ENCODE measurements around the gene CEP72.

The CEP72 gene

DNA sequence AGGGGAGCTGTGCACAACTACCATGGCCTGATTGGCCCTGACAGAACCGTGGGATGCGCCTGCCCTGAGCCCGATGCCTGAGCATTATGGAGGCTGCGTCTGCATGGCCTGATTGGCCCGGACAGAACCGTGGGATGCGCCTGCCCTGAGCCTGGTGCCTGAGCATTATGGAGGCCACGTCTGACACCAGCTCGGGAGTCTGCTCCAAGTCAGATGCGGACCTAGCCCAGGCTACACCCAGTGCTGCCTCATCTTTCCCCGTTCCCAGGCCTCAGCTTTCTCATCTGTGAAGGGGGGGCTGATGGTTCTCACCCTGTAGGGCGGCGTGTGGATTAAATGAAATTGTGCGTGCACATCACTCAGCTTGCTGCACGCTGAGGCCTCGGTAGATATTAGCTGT, 7.3 kb downstream of the CEP72 start:
- TF ChIP-seq TEAD4 (IDR thresholded peaks at IDR 0.05) (no peak), RAD21 (IDR thresholded peaks at IDR 0.05; ENCODE audit: low read depth) (no peak), TAF1 (IDR thresholded peaks at IDR 0.05; ENCODE audit: low read depth) (no peak), TCF12 (IDR thresholded peaks at IDR 0.05; ENCODE audit: low read depth) (no peak), ZBTB7A (IDR thresholded peaks at IDR 0.05; ENCODE audit: low read depth) (no peak), EP300 (IDR thresholded peaks at IDR 0.05; ENCODE audit: borderline replicate concordance) (no peak), YY1 (IDR thresholded peaks at IDR 0.05; ENCODE audit: low read depth) (no peak), EGR1 (IDR thresholded peaks at IDR 0.05) (no peak), CEBPB (IDR thresholded peaks at IDR 0.05) (no peak), FOXM1 (IDR thresholded peaks at IDR 0.05; ENCODE audit: borderline replicate concordance, low read depth) (no peak), CREB1 (IDR thresholded peaks at IDR 0.05; ENCODE audit: low read depth) (no peak), NFIC (IDR thresholded peaks at IDR 0.05) (no peak)
- TF ChIP-seq, protein P1, sequence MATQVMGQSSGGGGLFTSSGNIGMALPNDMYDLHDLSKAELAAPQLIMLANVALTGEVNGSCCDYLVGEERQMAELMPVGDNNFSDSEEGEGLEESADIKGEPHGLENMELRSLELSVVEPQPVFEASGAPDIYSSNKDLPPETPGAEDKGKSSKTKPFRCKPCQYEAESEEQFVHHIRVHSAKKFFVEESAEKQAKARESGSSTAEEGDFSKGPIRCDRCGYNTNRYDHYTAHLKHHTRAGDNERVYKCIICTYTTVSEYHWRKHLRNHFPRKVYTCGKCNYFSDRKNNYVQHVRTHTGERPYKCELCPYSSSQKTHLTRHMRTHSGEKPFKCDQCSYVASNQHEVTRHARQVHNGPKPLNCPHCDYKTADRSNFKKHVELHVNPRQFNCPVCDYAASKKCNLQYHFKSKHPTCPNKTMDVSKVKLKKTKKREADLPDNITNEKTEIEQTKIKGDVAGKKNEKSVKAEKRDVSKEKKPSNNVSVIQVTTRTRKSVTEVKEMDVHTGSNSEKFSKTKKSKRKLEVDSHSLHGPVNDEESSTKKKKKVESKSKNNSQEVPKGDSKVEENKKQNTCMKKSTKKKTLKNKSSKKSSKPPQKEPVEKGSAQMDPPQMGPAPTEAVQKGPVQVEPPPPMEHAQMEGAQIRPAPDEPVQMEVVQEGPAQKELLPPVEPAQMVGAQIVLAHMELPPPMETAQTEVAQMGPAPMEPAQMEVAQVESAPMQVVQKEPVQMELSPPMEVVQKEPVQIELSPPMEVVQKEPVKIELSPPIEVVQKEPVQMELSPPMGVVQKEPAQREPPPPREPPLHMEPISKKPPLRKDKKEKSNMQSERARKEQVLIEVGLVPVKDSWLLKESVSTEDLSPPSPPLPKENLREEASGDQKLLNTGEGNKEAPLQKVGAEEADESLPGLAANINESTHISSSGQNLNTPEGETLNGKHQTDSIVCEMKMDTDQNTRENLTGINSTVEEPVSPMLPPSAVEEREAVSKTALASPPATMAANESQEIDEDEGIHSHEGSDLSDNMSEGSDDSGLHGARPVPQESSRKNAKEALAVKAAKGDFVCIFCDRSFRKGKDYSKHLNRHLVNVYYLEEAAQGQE (IDR thresholded peaks at IDR 0.05; ENCODE audit: low read depth): no peak
- TF ChIP-seq, protein P2, sequence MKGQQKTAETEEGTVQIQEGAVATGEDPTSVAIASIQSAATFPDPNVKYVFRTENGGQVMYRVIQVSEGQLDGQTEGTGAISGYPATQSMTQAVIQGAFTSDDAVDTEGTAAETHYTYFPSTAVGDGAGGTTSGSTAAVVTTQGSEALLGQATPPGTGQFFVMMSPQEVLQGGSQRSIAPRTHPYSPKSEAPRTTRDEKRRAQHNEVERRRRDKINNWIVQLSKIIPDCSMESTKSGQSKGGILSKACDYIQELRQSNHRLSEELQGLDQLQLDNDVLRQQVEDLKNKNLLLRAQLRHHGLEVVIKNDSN (IDR thresholded peaks at IDR 0.05): no peak
- TF ChIP-seq, protein P3, sequence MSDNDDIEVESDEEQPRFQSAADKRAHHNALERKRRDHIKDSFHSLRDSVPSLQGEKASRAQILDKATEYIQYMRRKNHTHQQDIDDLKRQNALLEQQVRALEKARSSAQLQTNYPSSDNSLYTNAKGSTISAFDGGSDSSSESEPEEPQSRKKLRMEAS (IDR thresholded peaks at IDR 0.05): no peak

DNA sequence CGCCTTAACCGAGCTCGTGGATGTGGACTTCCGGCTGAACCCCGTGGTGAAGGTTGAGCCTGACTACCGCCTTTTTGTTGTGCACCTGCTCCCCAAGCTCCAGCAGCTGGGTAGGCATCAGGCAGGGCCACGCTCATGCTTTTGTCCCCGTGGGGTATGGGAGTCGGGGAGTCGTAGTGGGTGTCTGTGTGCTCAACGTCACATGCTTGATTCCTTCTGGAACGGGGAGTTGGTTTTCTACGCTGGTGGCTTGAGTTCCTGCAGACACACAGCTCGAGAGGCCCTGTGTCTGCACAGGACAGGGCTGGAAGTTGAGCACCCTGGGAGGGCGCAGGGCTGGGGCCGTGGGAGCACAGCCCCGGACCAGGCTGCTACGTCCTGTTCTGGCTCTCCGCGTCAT, 8.0 kb downstream of the CEP72 start:
- TF ChIP-seq EGR1 (IDR thresholded peaks at IDR 0.05) (no peak), CREB1 (IDR thresholded peaks at IDR 0.05; ENCODE audit: low read depth) (no peak), TEAD4 (IDR thresholded peaks at IDR 0.05) (no peak), RAD21 (IDR thresholded peaks at IDR 0.05; ENCODE audit: low read depth) (no peak), TCF12 (IDR thresholded peaks at IDR 0.05; ENCODE audit: low read depth) (no peak), FOXM1 (IDR thresholded peaks at IDR 0.05; ENCODE audit: borderline replicate concordance, low read depth) (no peak), TAF1 (IDR thresholded peaks at IDR 0.05; ENCODE audit: low read depth) (no peak), ZBTB7A (IDR thresholded peaks at IDR 0.05; ENCODE audit: low read depth) (no peak), YY1 (IDR thresholded peaks at IDR 0.05; ENCODE audit: low read depth) (no peak), NFIC (IDR thresholded peaks at IDR 0.05) (no peak), CEBPB (IDR thresholded peaks at IDR 0.05) (no peak), EP300 (IDR thresholded peaks at IDR 0.05; ENCODE audit: borderline replicate concordance) (no peak)
- TF ChIP-seq, protein P1 (IDR thresholded peaks at IDR 0.05; ENCODE audit: low read depth): no peak
- TF ChIP-seq, protein P3 (IDR thresholded peaks at IDR 0.05): no peak
- TF ChIP-seq, protein P2 (IDR thresholded peaks at IDR 0.05): no peak

DNA sequence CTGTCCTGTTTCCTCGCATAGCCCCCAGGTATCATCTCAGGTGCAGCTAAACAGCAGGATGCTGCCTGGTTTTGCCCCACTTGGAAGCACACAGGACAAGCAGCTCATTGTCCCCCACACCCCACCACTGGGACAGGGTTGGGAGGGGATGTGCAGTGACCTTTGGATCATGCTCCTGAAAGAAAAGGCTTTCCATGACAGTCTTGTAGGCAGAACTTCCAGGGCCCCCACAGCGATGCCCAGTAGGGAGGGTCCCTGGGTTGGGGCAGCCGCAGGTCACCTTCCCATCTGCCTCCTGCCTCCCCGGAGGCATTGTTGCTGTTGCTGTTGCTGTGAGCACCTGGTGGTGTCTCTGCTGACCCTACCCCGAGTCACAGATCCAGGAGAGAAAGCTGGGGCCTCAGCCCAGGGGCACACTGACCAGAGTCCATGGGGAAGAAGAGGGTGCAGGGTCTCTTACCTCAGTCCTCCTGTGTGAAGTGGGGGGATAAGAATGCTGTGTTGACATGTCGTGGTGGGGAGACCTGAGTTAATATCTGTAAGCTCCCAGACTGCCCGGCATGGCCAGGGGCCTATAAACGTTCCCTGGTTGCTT, 8.5 kb downstream of the CEP72 start:
- TF ChIP-seq RAD21 (IDR thresholded peaks at IDR 0.05; ENCODE audit: low read depth) (no peak), NFIC (IDR thresholded peaks at IDR 0.05) (no peak), CEBPB (IDR thresholded peaks at IDR 0.05) (no peak), EP300 (IDR thresholded peaks at IDR 0.05; ENCODE audit: borderline replicate concordance) (no peak), FOXM1 (IDR thresholded peaks at IDR 0.05; ENCODE audit: borderline replicate concordance, low read depth) (no peak), ZBTB7A (IDR thresholded peaks at IDR 0.05; ENCODE audit: low read depth) (no peak), EGR1 (IDR thresholded peaks at IDR 0.05) (no peak), CREB1 (IDR thresholded peaks at IDR 0.05; ENCODE audit: low read depth) (no peak), TCF12 (IDR thresholded peaks at IDR 0.05; ENCODE audit: low read depth) (no peak), TAF1 (IDR thresholded peaks at IDR 0.05; ENCODE audit: low read depth) (no peak)
- TF ChIP-seq, protein P3 (IDR thresholded peaks at IDR 0.05): no peak
- TF ChIP-seq, protein P2 (IDR thresholded peaks at IDR 0.05): no peak
- TF ChIP-seq, protein P1 (IDR thresholded peaks at IDR 0.05; ENCODE audit: low read depth): no peak

Measured in Ishikawa (cell line).